B cell (primary cell): ENCODE measurements around the gene ZSWIM3. TPM values are rescaled to one million over a fixed set of nuclear protein-coding genes. Genes with fewer than 3 reads are reported as not detected.

Experiments
- ATAC-seq: fragments of 200-7000 bp; cut with Tn5 transposase; one replicate; pipeline ENCODE4 v1.10.0; 2021; ENCODE audit warnings: low read depth, mild to moderate bottlenecking, moderate number of reproducible peaks, moderate library complexity
- CTCF ChIA-PET: fragments of 350-600 bp; sonication (Branson Sonifier 250); formaldehyde crosslinking; loops from one replicate; lab custom pipeline; 2021; ENCODE audit warnings: antibody characterized with exemption, inconsistent platforms; lab: Charles Lee
- POLR2A ChIA-PET: fragments of 350-600 bp; sonication (Branson Sonifier 250); formaldehyde crosslinking; loops from one replicate; lab custom pipeline; 2021; ENCODE audit warnings: antibody characterized with exemption; lab: Charles Lee
- DNase-seq: peaks from one replicate; pipeline ENCODE4 v3.0.0; 2013
- H2AFZ ChIP-seq: 2 replicates; pipeline ENCODE4 v1.6.1; 2012; ENCODE audit warnings: mild to moderate bottlenecking, low read depth, low read length; ENCODE audit not compliant: insufficient read depth, poor library complexity, severe bottlenecking
- H3K27ac ChIP-seq, 2 donors: 1 replicate in 1 of 2; 2 replicates in 1 of 2; pipeline ENCODE4 v1.5.1; 2012 to 2013; ENCODE audit warnings: low read length in 2 of 2, mild to moderate bottlenecking in 2 of 2, moderate library complexity in 1 of 2
- H3K27me3 ChIP-seq, 4 experiments: fragments of 200-600 bp in 1 of 4; sonication (generic) in 1 of 4; replicated peaks in 1 of 4; 1 replicate in 2 of 4; 2 replicates in 2 of 4; pipeline versions ENCODE4 v1.6.1 to v1.7.0; 2013 to 2016; ENCODE audit warnings: low read length in 3 of 4, mild to moderate bottlenecking in 2 of 4, mixed read lengths in 1 of 4, moderate library complexity in 1 of 4; ENCODE audit not compliant: insufficient read depth in 4 of 4, control insufficient read depth in 3 of 4; ENCODE audit errors: control extremely low read depth in 1 of 4
- H3K36me3 ChIP-seq, 2 experiments: replicated peaks in 1 of 2; 1 replicate in 1 of 2; 2 replicates in 1 of 2; pipeline versions ENCODE4 v1.6.1 to v1.7.1; 2013; ENCODE audit warnings: low read length in 1 of 2; ENCODE audit not compliant: insufficient read depth in 2 of 2, control insufficient read depth in 1 of 2; ENCODE audit errors: control extremely low read depth in 1 of 2, extremely low read depth in 1 of 2
- H3K4me1 ChIP-seq, 2 donors: fragments of 200-600 bp in 1 of 2; sonication (generic) in 1 of 2; 1 replicate in 1 of 2; 2 replicates in 1 of 2; pipeline versions ENCODE4 v1.5.1 to v1.6.1; 2013 to 2017; ENCODE audit warnings: low read length in 2 of 2; ENCODE audit not compliant: control insufficient read depth in 2 of 2, insufficient read depth in 2 of 2
- H3K4me2 ChIP-seq: replicated peaks from 2 replicates; pipeline ENCODE3; 2012; ENCODE audit warnings: mild to moderate bottlenecking, low read depth, low read length; ENCODE audit not compliant: poor library complexity, severe bottlenecking
- H3K4me3 ChIP-seq, 5 experiments: fragments of 200-600 bp in 1 of 5; sonication (generic) in 1 of 5; 1 replicate in 3 of 5; 2 replicates in 2 of 5; pipeline versions ENCODE4 v1.5.1 to v1.7.0; 2011 to 2016; ENCODE audit warnings: low read length in 4 of 5, mild to moderate bottlenecking in 4 of 5, low read depth in 2 of 5, control low read depth in 1 of 5, moderate library complexity in 1 of 5; ENCODE audit not compliant: insufficient read depth in 1 of 5; ENCODE audit errors: control extremely low read depth in 1 of 5, extremely low read depth in 1 of 5
- H3K79me2 ChIP-seq: fragments of 200-600 bp; sonication (generic); one replicate; pipeline ENCODE4 v1.6.0; 2016; ENCODE audit warnings: low read length; ENCODE audit not compliant: control insufficient read depth, insufficient read depth
- H3K9ac ChIP-seq: fragments of 200-600 bp; sonication (generic); 2 replicates; pipeline ENCODE4 v1.6.1; 2017; ENCODE audit warnings: mild to moderate bottlenecking, low read length, moderate library complexity
- H3K9me3 ChIP-seq, 3 donors: one replicate each; pipeline versions ENCODE4 v1.6.1 to v1.7.1; 2013; ENCODE audit warnings: low read length in 2 of 3; ENCODE audit not compliant: control insufficient read depth in 2 of 3, insufficient read depth in 1 of 3; ENCODE audit errors: control extremely low read depth in 1 of 3
- H4K20me1 ChIP-seq: 2 replicates; pipeline ENCODE4 v1.6.0; 2012; ENCODE audit warnings: mild to moderate bottlenecking, low read length; ENCODE audit not compliant: insufficient read depth, control insufficient read depth, poor library complexity, severe bottlenecking
- H3K27ac Mint-ChIP-seq: one replicate; pipeline ENCODE4 v1.8.0; 2021; ENCODE audit warnings: mixed read lengths
- H3K27me3 Mint-ChIP-seq: one replicate; pipeline ENCODE4 v1.8.0; 2021; ENCODE audit warnings: mixed read lengths
- H3K4me1 Mint-ChIP-seq: one replicate; pipeline ENCODE4 v1.8.0; 2021; ENCODE audit warnings: mixed read lengths
- H3K4me3 Mint-ChIP-seq: one replicate; pipeline ENCODE4 v1.8.0; 2021; ENCODE audit warnings: mixed read lengths
- H3K9me3 Mint-ChIP-seq: one replicate; pipeline ENCODE4 v1.8.0; 2022; ENCODE audit warnings: mixed read lengths; ENCODE audit not compliant: insufficient read depth
- EZH2 ChIP-seq: IDR thresholded peaks from 2 replicates; pipeline ENCODE4 v1.6.1; 2012; ENCODE audit warnings: borderline replicate concordance, low read depth, mild to moderate bottlenecking, moderate library complexity, low read length; ENCODE audit not compliant: insufficient read depth, poor library complexity, severe bottlenecking
- WGBS: methylation state at CpG from one replicate; pipeline ENCODE4 v1.1.5; 2013; ENCODE audit warnings: missing lambda C conversion rate; ENCODE audit not compliant: insufficient coverage; 5-methylcytosine and 5-hydroxymethylcytosine counted together
- intact Hi-C: fragments of 100-400 bp; cut with micrococcal nuclease; formaldehyde crosslinking; loops from one replicate; pipeline ENCODE4 v1.10.0; 2022
- polyA plus RNA-seq: library from polyadenylated mRNA; depleted of rRNA; stranded (reverse); fragments of >200 nt; gene quantifications from 2 replicates; pipeline ENCODE4 v1.2.3, GENCODE V29; 2012
- total RNA-seq, 2 donors: library from RNA; stranded (reverse); fragments of 120-200 nt in 1 of 2; gene quantifications; 1 replicate in 1 of 2; 2 replicates in 1 of 2; pipeline versions ENCODE4 v1.2.3 to v1.2.4, GENCODE V29; 2013 to 2022
- TF ChIP-seq, protein P1 (sequence below): fragments of 200-600 bp; IDR thresholded peaks from one replicate; pipeline ENCODE4 v1.8.0; 2022; ENCODE audit warnings: antibody characterized with exemption, mild to moderate bottlenecking

ZSWIM3 gene
- total and polyA plus RNA-seq, 2 donors (not counting 1 experiment from before 2014, with no cell fraction given) = 4.0 to 7.1 TPM

DNA sequence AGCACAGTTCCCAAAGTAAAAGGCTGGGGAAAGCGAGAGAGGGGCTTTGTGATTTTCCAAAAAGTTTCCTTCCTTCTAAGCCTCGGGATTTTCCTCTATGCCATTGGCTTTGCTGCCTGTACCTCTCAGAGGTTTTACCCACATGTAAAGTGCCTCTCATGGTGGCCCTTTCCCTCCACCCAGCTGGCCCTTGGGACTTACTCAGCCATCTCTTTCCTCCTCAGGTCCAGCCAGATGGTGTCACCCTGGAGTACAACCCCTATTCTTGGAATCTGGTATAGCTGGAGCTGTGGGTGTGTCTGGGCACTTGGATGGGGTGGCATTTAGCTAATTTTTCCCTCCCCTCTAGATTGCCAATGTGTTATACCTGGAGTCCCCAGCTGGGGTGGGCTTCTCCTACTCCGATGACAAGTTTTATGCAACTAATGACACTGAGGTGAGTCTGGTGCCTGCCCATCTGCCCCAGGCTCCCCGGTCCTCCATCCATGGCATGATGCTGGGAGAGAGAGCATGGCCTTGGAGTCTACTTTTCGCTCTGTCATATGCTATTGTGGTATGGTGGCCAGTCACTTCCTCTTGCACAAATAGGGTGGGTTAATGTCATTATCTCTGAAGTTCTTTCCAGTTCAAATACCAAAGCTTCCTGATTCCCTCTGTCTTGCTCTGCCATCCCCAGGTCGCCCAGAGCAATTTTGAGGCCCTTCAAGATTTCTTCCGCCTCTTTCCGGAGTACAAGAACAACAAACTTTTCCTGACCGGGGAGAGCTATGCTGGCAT is 34.8 kb downstream of the ZSWIM3 start:
- peak overlapping the region; percentile 97 for H3K4me3 Mint-ChIP-seq
- intact Hi-C loops = no loop called here
- Histone ChIP-seq H3K27me3 (no peaks in the 10 kb centered on the region), H3K4me1 (peaks cover 24 to 29% of the 10 kb centered on the region in 2 donors), H3K9ac (peak overlapping the region; percentile 85), H4K20me1 (no peaks in the 10 kb centered on the region), H3K27ac (no peak overlapping the region), H2AFZ (peak overlapping the region; percentile 93), H3K36me3 (peaks cover 0 to 20% of the 10 kb centered on the region in 2 experiments), H3K79me2 (peaks cover 7% of the 10 kb centered on the region), H3K4me3 (peak overlapping the region in 4 of 5 experiments; percentile 72 to 95 (median 80)), H3K4me2 (peak overlapping the region; percentile 99), H3K9me3 (no peaks in the 10 kb centered on the region)
- peaks cover 31% of the 10 kb centered on the region for H3K4me1 Mint-ChIP-seq
- ATAC-seq (no peak), DNase-seq (no peak)
- POLR2A ChIA-PET = interaction anchor here (0.6 to 5.3 kb wide), 4 partner anchors 11 to 54 kb away, joined by 3 to 41 read pairs (median 12); partner anchors contain the start of genes ACOT8, PCIF1 and ZSWIM1
- CTCF ChIA-PET = interaction anchor here (1.4 to 3.2 kb wide), 2 partner anchors 41 to 77 kb away, joined by 5 to 9 read pairs; no protein-coding TSS in a partner anchor
- H3K9me3 Mint-ChIP-seq = no peaks in the 10 kb centered on the region
- H3K27me3 Mint-ChIP-seq = no peaks in the 10 kb centered on the region
- peak overlapping the region; percentile 96 for H3K27ac Mint-ChIP-seq
- no peak for TF ChIP-seq EZH2
- TF ChIP-seq, protein P1, sequence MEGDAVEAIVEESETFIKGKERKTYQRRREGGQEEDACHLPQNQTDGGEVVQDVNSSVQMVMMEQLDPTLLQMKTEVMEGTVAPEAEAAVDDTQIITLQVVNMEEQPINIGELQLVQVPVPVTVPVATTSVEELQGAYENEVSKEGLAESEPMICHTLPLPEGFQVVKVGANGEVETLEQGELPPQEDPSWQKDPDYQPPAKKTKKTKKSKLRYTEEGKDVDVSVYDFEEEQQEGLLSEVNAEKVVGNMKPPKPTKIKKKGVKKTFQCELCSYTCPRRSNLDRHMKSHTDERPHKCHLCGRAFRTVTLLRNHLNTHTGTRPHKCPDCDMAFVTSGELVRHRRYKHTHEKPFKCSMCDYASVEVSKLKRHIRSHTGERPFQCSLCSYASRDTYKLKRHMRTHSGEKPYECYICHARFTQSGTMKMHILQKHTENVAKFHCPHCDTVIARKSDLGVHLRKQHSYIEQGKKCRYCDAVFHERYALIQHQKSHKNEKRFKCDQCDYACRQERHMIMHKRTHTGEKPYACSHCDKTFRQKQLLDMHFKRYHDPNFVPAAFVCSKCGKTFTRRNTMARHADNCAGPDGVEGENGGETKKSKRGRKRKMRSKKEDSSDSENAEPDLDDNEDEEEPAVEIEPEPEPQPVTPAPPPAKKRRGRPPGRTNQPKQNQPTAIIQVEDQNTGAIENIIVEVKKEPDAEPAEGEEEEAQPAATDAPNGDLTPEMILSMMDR = no peak
- 80% methylated on average over 6 of the region's 9 CpGs for WGBS
